Effector CD8-positive, alpha-beta T cell (primary cell): ENCODE results near the gene STIM1.
A peak's percentile ranks its signal among the peaks of the same experiment; 100 is the strongest.
"Not testable (repeated sequence)": the region's sequence is repeated elsewhere in the genome, so short reads cannot be mapped to it uniquely, and the experiment has no call there.

Source experiments
- DNase-seq: peaks from one replicate; lab custom pipeline; 2025; lab: John Stamatoyannopoulos, UW

Gene STIM1

GRCh38 chr11:3885855-3886254 is 30.4 kb downstream of the STIM1 start:
- DNase-seq: no peak

GRCh38 chr11:3886985-3887384 is 31.5 kb downstream of the STIM1 start:
- no peak for DNase-seq

GRCh38 chr11:3888876-3889275 is 33.4 kb downstream of the STIM1 start:
- DNase-seq: no peak

- no peak for DNase-seq
Observed at GRCh38 chr11:3890014-3890413, 34.5 kb downstream of the STIM1 start.

- no peak for DNase-seq
Observed at GRCh38 chr11:3890806-3891205, 35.3 kb downstream of the STIM1 start.

- DNase-seq: no peak
Observed at GRCh38 chr11:3891751-3892150, 36.3 kb downstream of the STIM1 start.

GRCh38 chr11:3892156-3892555 is 36.7 kb downstream of the STIM1 start:
- DNase-seq: no peak

- DNase-seq: no peak
Observed at GRCh38 chr11:3893311-3893710, 37.8 kb downstream of the STIM1 start.

- DNase-seq: no peak
Observed at GRCh38 chr11:3894128-3894731, 38.8 kb downstream of the STIM1 start.

GRCh38 chr11:3896644-3897043 is 41.2 kb downstream of the STIM1 start:
- no peak for DNase-seq

- DNase-seq: not testable (repeated sequence)
Observed at GRCh38 chr11:3900230-3900629, 44.8 kb downstream of the STIM1 start.

GRCh38 chr11:3901249-3902025 is 46.0 kb downstream of the STIM1 start:
- DNase-seq: no peak

- no peak for DNase-seq
Observed at GRCh38 chr11:3902441-3902840, 47.0 kb downstream of the STIM1 start.

- no peak for DNase-seq
Observed at GRCh38 chr11:3903207-3903896, 47.9 kb downstream of the STIM1 start.

GRCh38 chr11:3904228-3904627 is 48.8 kb downstream of the STIM1 start:
- DNase-seq: no peak

- DNase-seq: peak; percentile 12
Observed at GRCh38 chr11:3905080-3905953, 49.9 kb downstream of the STIM1 start.

- no peak for DNase-seq
Observed at GRCh38 chr11:3906166-3906565, 50.7 kb downstream of the STIM1 start.

- no peak for DNase-seq
Observed at GRCh38 chr11:3907590-3907989, 52.1 kb downstream of the STIM1 start.

GRCh38 chr11:3909901-3910300 is 54.4 kb downstream of the STIM1 start:
- no peak for DNase-seq

- no peak for DNase-seq
Observed at GRCh38 chr11:3911908-3912505, 56.5 kb downstream of the STIM1 start.

GRCh38 chr11:3913921-3914320 is 58.5 kb downstream of the STIM1 start:
- DNase-seq: no peak

GRCh38 chr11:3914805-3915204 is 59.3 kb downstream of the STIM1 start:
- no peak for DNase-seq
